GM19452 (cell line): ENCODE measurements around the gene TBCCD1.
A peak's percentile ranks its signal among the peaks of the same experiment; 100 is the strongest.
"Not testable (repeated sequence)": the region's sequence is repeated elsewhere in the genome, so short reads cannot be mapped to it uniquely, and the experiment has no call there.

Experiments used
- ATAC-seq: cut with Tn5 transposase; IDR thresholded peaks from one replicate; pipeline ENCODE4 v1.9.1; 2021; ENCODE audit not compliant: unreplicated experiment

TBCCD1 gene

GRCh38 chr3:186596568-186597287 is 29.6 kb upstream of the TBCCD1 start:
- no peak for ATAC-seq

- no peak for ATAC-seq
Measured at GRCh38 chr3:186594591-186595113, 27.5 kb upstream of the TBCCD1 start.

- no peak for ATAC-seq
Measured at GRCh38 chr3:186593862-186594261, 26.7 kb upstream of the TBCCD1 start.

GRCh38 chr3:186592682-186593081 is 25.5 kb upstream of the TBCCD1 start:
- ATAC-seq = no peak

- no peak for ATAC-seq
Measured at GRCh38 chr3:186590580-186591295, 23.6 kb upstream of the TBCCD1 start.

- ATAC-seq = no peak
Measured at GRCh38 chr3:186589856-186590579, 22.9 kb upstream of the TBCCD1 start.

GRCh38 chr3:186589121-186589520 is 22.0 kb upstream of the TBCCD1 start:
- no peak for ATAC-seq

- ATAC-seq = no peak
Measured at GRCh38 chr3:186588632-186589031, 21.5 kb upstream of the TBCCD1 start.

- ATAC-seq = no peak
Measured at GRCh38 chr3:186587183-186587582, 20.0 kb upstream of the TBCCD1 start.

GRCh38 chr3:186586245-186586644 is 19.1 kb upstream of the TBCCD1 start:
- ATAC-seq = not testable (repeated sequence)

- no peak for ATAC-seq
Measured at GRCh38 chr3:186583831-186584230, 16.7 kb upstream of the TBCCD1 start.

GRCh38 chr3:186582541-186582940 is 15.4 kb upstream of the TBCCD1 start:
- ATAC-seq = no peak

GRCh38 chr3:186580785-186581184 is 13.6 kb upstream of the TBCCD1 start:
- no peak for ATAC-seq

GRCh38 chr3:186577521-186577920 is 10.4 kb upstream of the TBCCD1 start:
- ATAC-seq = no peak

- no peak for ATAC-seq
Measured at GRCh38 chr3:186571644-186572013, 4.5 kb upstream of the TBCCD1 start.

- ATAC-seq = no peak
Measured at GRCh38 chr3:186570941-186571643, 4.0 kb upstream of the TBCCD1 start.

GRCh38 chr3:186570096-186570940 is 3.2 kb upstream of the TBCCD1 start, which contains the start of gene DNAJB11:
TSS of gene DNAJB11 (plus strand) at chr3:186570720. CDS start at chr3:186570898, 178 bp downstream.
- peak; percentile 83 for ATAC-seq

GRCh38 chr3:186569779-186570095 is 2.6 kb upstream of the TBCCD1 start:
- ATAC-seq = no peak

GRCh38 chr3:186569361-186569760 is 2.2 kb upstream of the TBCCD1 start:
- ATAC-seq = not testable (repeated sequence)

- ATAC-seq = no peak
Measured at GRCh38 chr3:186566772-186567071, 417 bp downstream of the TBCCD1 start.
